Measurements from ENCODE around the gene PARD3B. TPM values are rescaled to one million over a fixed set of nuclear protein-coding genes. Genes with fewer than 3 reads are reported as not detected.
A peak's percentile ranks its signal among the peaks of the same experiment; 100 is the strongest.

PARD3B gene
- total RNA-seq, 6 experiments from 2014 or later, result 5.3 to 11.2 (median 8.3) TPM

GRCh38 chr2:205545971-205546816, 1000.9 kb downstream of the PARD3B start:
- intact Hi-C loops (cut with DNase I), result no loop called here
- WGBS (ENCODE audit: insufficient coverage, low coverage, low lambda C conversion rate, missing lambda C conversion rate), result 57% methylated on average over 7 of the region's 7 CpGs
- Histone ChIP-seq H3K4me1 (no peaks in the 10 kb centered on the region), H3K4me3 (no peak overlapping the region), H3K9me3 (no peaks in the 10 kb centered on the region), H3K27me3 (no peaks in the 10 kb centered on the region), H3K27ac (no peak overlapping the region), H3K36me3 (no peaks in the 10 kb centered on the region)
- DNase-seq (no peak), ATAC-seq (peak in 3 of 4 donors; percentile 31 to 69 (median 54))
- TF ChIP-seq CTCF (IDR thresholded peaks at IDR 0.05) (no peak), POLR2A (IDR thresholded peaks at IDR 0.05) (no peak)

GRCh38 chr2:205555566-205556230, 1010.4 kb downstream of the PARD3B start:
- H3K9me3 ChIP-seq, result no peaks in the 10 kb centered on the region
- no peaks in the 10 kb centered on the region for H3K36me3 ChIP-seq
- ATAC-seq (no peak), DNase-seq (no peak)
- WGBS (ENCODE audit: insufficient coverage, low coverage, low lambda C conversion rate, missing lambda C conversion rate), result 84% methylated on average over 5 of the region's 10 CpGs
- TF ChIP-seq CTCF (IDR thresholded peaks at IDR 0.05), result no peak
- TF ChIP-seq POLR2A (IDR thresholded peaks at IDR 0.05), result no peak
- H3K27ac ChIP-seq, result no peak overlapping the region
- intact Hi-C loops (cut with DNase I), result no loop called here
- H3K4me1 ChIP-seq, result no peaks in the 10 kb centered on the region
- no peaks in the 10 kb centered on the region for H3K27me3 ChIP-seq
- H3K4me3 ChIP-seq, result no peak overlapping the region

DNA sequence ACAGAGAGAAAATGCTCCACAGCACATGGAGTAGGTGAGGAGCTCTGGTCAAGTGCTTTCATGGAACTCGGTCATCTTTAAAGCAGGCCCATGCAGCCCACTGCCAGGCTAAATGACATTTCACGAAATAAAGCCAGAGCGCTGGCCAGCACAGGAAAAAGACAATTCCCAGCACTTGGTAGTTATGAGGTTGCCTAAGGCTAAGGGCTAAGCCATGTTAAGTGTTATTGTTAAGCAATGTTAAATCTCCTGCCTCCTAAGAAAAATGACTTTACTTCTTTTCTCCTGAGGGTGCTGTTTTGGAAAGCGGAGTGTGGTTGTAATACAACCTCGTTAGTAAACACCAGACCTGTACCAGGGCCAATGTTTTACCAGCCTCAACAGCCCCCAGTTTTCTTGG, 1011.1 kb downstream of the PARD3B start:
- H3K36me3 ChIP-seq, result no peaks in the 10 kb centered on the region

More for the DNA sequence above, 1011.1 kb downstream of the PARD3B start:
- TF ChIP-seq CTCF (IDR thresholded peaks at IDR 0.05) (no peak), POLR2A (IDR thresholded peaks at IDR 0.05) (no peak)
- Histone ChIP-seq H3K9me3 (no peaks in the 10 kb centered on the region), H3K27me3 (no peaks in the 10 kb centered on the region), H3K27ac (no peak overlapping the region), H3K4me3 (no peak overlapping the region), H3K4me1 (no peaks in the 10 kb centered on the region)
- WGBS (ENCODE audit: insufficient coverage, low coverage, low lambda C conversion rate, missing lambda C conversion rate), result 90% methylated on average over 4 of the region's 5 CpGs
- no peak for ATAC-seq
- intact Hi-C loops (cut with DNase I), result no loop called here
- no peak for DNase-seq
